NCI-H510A treated with DMSO at 0.1 percent for 48 hours (cell line): Measurements from ENCODE around the gene CBY1.

Experiments used
- DNase-seq: peaks from one replicate; lab custom pipeline; 2025; lab: John Stamatoyannopoulos, UW

Gene CBY1

DNA sequence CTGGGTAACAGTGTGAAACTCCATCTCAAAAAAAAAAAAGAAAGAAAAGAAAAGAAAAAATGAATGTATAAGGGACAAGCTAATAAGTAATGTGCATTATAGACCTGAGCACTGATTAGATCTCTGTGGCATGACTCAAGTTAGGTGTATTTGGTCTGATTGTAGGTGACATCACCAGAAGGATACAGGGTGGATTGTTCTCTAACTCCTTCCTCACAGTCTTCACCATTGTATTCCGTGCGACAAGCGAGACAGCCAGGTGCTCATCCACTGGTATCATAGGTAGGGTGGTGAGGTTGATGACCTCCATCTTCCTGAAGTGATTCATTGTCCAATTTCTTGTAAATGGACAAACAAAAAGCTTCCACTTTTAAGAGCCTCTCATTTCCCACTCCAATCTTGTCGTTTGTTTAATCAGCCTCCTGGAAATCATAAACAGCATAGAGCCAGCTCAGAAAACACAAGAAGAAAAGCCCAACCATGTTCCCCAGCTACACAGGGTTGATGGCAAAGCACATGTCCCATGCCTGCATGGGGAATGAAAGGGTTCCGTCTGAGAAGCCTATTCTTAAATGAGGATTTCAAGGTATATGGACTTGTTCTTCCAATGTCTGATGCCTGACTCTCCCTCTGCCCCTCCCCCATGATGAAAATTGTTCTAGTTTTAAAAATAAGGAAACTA lies 6.5 kb upstream of the CBY1 start:
- DNase-seq, result peak; percentile 23

DNA sequence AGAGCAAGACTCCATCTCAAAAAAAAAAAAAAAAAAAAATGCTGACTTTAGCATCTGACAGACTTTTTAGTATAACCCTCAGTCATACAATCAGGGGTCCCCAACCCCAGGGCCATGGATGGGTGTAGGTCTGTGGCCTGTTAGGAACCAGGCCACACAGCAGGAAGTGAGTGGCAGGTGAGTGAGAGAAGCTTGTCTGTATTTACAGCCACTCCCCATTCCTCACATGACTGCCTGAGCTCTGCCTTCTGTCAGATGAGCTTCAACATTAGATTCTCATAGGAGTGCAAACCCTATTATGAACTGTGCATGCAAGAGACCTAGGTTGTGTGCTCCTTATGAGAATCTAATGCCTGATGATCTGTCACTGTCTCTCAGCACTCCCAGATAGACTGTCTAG lies 3.6 kb upstream of the CBY1 start:
- peak; percentile 11 for DNase-seq

GRCh38 chr22:38653741-38654140 lies 2.7 kb upstream of the CBY1 start:
- DNase-seq, result no peak

- peak; percentile 32 for DNase-seq
Observed at GRCh38 chr22:38655519-38656255, 751 bp upstream of the CBY1 start.

DNA sequence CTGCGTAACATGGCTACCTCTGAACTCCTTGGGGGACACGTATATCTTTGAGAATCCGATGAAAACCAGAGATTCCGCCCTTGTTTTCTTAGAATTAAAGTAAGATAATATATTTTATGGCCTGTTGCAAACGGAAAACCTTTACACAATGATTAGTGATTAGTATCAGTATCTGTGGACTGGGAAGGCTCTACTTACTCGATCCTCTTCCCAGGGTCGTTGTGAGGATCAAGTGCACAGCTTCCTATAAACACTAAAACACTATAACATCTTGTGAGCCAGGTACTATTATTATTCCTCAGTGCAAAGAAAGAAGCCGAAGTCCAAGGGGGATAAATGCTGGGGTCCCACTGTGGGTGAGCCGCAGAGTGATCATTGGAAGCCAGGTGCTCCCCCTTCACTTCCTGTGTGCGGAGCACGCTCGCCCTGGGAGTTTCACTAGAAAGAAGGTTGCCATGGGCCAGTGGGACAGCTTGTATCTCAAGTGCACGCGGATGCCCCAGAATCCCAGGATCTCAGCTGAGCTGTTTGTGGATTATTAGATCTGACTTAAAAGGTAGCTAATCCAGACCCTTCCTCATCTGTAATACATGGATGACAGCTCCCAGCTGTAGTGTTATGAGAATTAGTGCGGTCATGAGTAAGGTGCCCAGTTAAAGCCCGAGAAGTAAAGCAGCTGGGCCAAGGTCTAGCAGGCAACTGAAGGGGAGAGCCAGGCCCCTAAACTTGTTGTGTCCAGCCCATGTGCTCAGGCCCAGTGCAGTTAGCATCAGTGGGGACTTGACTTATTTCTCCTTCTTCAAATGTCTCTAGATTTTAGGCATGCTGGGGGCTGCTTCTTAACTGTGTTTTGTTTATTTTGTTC lies 839 bp downstream of the CBY1 start:
- DNase-seq, result peak; percentile 12

DNA sequence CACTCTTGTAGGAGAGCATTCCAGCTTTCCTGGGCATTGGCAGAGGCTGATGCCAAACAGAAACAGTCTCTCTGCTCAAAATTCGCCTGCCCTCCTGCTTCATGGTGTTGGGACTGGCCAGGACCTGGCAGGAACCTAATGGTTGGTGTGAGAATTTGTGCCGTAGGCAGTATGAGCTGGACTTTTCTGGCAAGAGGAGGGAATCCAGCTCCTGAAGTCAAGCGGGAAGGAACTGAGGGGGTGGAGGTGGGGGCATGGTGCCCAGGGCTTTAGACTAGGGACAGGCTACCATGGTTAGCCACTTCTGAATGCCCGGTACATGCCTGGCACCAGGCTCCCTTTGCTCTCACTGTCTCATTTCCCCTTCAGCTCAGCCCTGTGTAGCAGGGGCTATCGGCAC lies 18.4 kb downstream of the CBY1 start:
- DNase-seq, result no peak

DNA sequence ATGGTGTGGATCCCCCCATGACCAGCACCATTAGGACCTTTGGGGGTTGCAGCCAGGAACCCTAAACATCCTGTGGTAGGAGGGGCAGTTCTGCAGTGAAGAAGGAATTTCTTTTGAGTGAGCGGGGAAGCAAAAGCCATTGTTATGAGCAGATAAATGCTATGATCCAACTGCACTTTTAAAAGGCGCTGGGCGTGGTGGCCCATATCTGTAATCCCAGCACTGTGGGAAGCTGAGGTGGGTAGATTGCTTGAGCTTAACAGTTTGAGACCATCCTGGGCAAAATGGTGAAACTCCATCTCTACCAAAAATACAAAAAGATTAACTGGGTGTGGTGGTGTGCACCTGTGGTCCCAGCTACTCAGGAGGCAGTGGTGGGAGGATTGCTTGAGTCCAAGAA lies 19.4 kb downstream of the CBY1 start:
- DNase-seq, result no peak

DNA sequence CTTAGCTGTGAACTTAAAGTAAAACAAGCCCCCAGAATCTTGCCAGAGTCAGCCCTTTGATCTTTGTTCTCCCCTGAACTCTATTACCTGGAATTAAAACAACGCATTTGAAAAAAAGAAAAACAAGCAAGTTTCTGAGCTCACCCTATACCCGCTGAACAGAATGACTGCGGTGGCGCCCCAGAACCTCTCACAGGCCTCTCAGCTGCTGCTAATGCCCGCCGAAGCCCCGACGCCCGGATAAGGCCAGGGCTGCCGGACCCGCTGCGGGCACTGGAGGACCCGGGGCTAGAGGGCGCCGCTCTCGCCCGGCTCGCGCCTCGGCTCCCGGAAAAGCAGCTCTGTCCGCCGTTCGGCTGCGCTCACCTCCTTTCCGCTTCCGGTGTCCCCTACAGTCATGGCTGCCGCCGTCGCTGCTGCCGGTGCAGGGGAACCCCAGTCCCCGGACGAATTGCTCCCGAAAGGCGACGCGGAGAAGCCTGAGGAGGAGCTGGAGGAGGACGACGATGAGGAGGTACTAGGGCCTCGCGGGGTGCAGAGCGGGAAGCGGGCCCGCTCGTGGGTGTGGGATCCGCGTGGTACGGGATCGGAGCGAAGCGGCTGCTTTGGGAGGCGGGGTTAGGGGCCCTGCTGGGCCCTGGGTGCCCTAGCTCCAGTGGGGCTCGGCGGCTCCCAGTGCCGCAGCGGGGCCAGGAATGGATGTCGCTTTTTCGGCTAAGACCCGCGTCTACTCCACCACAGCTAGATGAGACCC lies 25.3 kb downstream of the CBY1 start, which contains the start of gene TOMM22:
TOMM22 (plus strand) TSS at position 376 of the 754 bp plus-strand sequence; CDS start at position 398, 22 bp downstream.
- peak; percentile 74 for DNase-seq

GRCh38 chr22:38684895-38685294 lies 28.5 kb downstream of the CBY1 start:
- no peak for DNase-seq

DNA sequence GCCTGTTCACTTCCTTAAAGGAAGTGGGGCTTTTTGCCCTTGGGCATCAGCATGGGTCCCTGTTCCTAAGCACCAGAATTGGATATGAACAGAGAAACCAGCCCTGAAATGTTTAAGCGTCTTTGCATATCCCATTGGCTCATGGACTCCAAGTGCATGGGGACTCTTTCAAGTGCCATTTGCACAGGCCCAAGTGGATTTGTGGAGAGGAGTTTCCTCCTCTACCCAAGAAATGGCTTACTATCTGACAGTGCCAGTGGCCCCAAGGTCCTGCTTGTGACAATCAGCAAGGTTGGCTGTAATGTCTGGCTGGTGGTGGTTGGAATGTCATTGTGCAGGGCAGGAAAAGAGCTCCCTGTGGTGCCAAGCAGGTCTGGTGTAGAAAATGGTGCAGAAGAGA lies 29.3 kb downstream of the CBY1 start:
- no peak for DNase-seq

DNA sequence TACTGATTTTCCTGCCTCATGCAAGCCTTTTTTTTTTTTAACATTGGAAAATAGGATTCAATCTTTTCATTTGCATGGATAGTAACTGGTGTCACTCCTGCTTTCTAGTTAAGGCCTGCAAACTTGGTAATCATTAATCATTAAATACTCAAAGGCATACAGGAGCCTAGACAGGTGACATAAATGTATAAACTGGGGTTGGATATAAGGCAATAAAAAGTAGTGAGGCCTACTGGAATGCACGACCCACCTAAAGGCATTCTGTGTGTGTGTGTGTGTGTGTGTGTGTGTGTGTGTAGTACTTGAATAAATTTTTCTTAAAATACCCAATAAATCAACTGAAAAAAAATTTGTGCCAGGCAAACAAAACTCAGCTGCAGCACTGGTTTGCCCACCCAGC lies 33.2 kb downstream of the CBY1 start:
- no peak for DNase-seq

- no peak for DNase-seq
Observed at GRCh38 chr22:38694049-38694448, 37.6 kb downstream of the CBY1 start.

DNA sequence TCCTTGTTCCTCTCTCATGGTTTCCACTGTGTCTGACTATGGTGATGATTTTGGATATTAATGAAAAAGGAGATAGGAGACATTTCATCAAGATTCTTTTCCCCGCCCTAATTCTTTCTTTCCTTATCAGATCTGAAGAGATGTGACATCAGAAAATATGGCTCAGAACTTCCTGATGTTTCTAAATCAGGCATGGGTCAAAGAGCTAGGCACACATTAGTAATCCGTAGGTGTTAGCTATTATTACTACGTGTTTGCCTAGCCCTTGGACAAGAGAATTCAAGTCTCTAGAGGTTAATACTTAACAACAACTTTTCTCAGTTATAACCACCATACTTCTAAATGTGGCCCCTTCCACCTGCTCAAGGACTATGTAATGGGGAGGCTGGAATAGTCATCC lies 38.5 kb downstream of the CBY1 start:
- no peak for DNase-seq

DNA sequence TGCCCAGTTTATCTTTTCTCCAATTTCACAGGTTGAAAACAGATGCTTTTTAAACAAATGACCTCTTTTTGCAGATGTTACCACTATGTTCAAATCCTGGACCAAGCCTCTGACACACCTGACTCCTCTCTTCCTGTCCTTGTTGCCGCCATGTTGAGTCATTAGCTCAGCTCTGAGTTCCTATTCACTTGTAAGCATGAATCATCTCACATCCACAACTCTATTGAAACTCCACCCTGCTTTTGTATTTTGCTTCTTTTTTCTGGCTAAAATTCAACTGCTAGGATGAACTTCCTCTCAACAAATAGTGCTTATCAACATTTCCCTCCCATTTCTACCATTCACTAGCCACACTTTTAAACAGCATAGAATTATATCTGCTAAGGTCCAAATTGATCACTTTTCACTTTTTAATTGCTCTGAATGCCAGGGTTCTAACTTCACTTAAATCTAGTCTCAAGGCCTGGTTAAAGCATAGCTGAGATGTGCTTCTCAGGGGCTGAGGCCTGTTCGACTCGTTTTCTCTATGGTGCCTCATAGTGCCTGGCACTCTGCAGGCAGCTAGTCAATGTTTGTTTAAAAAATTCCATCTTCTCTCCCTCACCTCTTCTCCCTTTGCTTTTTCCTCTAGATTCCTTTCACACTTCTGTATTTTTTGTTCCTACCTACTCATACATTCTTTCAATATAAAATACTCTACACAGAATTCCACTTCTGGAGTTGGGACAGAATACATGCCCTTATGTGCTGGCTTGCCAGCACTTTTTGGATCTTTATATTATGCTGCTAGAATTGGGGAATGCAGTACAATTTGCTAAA lies 40.4 kb downstream of the CBY1 start:
- DNase-seq, result no peak

DNA sequence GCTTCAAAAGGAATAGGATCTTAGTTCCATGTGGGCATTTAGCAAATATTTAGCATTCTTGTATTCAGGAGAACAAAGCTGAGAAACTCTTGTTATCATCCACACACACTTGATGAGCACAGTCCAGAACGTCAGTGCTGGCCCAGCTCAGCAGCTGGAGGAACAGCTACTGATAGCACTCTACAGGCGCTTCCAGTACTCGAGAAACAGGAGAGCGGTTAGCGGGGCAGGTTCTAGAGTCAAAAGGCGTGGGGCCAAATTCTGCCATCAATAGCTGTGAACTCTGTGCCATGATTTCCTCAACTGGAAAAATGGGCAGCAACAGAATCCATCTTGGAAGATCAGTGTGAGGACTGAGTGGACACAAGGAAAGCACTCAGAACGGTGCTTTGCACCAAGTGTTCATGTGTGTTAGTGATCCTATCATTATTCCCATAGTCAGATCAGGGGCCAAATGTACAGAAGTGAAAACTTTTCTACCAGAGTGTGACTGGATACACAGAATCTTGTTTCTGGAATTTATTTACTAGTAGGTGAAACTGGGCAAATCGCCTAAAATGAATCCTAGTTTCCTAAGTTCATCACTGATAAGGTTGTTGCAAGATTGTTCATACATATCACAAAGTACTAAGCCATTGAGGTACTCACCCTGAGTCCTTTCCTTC lies 41.1 kb downstream of the CBY1 start:
- DNase-seq, result no peak

- no peak for DNase-seq
Observed at GRCh38 chr22:38698407-38699094, 42.1 kb downstream of the CBY1 start.

DNA sequence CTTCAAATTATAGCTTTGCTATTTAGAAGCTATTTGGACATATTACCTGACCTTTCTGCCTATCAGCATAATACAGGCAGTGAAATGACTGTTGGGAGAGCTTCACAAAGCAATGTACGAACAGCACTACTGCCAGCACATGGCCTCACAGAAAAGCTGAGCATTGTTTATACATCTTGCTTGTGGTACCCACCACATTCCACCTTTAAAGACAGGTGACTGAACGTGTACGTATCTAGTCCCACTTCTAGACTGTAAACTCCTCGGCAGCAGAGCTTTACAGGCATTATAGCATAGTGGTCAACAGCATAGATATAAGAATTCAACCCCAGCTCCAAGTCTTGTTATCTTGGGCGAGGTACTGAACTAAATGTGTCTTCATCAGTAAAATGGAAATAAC lies 42.7 kb downstream of the CBY1 start:
- DNase-seq, result no peak

- no peak for DNase-seq
Observed at GRCh38 chr22:38699784-38700183, 43.3 kb downstream of the CBY1 start.

DNA sequence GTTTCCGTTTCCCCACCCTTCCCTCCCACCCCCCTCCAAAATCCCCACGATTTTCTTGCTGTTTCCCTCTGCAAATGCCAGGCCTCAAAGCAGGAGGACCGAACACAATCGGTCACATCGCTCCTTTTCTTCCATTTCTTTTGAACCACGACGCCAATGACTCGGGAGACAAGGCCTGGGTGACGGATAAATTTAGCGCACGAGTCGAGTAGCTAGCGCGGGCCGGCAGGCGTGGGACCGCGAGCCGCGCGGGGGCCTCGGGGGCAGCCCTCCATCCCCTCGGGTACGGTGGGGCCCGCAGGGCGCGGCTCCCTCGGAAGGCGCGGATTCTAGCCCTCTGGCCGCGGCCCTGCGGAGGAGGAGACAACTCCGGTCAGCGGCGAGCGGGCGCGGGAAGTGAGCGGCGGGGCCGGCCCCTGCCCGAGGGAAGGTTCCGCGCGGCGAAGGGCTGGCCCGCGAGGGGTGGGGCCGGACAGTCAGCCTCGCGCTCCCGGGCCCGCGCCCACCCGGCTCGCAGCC lies 43.9 kb downstream of the CBY1 start:
- DNase-seq, result peak; percentile 66
